Muscle of arm (tissue), 12 donors: ENCODE data around the gene F8. TPM values are rescaled to one million over a fixed set of nuclear protein-coding genes. Genes with fewer than 3 reads are reported as not detected.
"Not testable (repeated sequence)": the region's sequence is repeated elsewhere in the genome, so short reads cannot be mapped to it uniquely, and the experiment has no call there.

Source experiments
- DNase-seq: peaks from one replicate; pipeline ENCODE4 v3.0.0-alpha.2; 2013
- polyA plus RNA-seq, 12 donors: library from polyadenylated mRNA; unstranded; fragments of 120-200 nt; gene quantifications; one replicate each; pipeline ENCODE4 v1.2.1, GENCODE V29; 2013; ENCODE audit not compliant: insufficient read length in 12 of 12

The F8 gene
- polyA plus RNA-seq, 12 donors = 1.8 to 8.4 (median 5.4) TPM; not detected in 1

DNA sequence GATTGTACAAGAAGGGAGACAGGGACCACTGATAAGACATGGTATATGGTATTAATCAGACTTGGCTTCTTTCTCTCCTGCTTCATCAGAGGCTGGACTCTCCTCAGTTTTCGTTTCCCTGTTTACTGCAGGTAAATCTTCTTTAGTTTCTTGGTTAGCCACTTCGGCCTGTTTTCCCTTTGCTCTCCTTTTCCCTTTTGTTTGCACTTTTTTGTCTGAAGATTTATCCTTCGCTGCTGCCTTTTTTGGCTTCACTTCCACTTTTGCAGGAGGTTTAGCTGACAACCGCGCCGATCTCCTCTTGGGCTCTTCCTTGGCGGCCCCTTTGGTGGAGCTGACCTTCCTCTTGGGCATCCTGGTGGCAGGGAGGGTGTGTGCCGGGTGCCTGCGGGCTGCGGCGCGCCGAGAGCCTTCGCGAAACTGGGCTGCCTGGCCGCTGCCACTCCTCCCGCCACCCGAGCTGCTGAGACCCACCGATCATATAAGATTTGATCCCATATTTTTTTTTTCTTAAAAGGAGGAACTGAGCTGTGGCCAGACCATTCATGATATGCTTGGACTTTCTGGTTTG, 205.4 kb downstream of the F8 start:
- not testable (repeated sequence) for DNase-seq

DNA sequence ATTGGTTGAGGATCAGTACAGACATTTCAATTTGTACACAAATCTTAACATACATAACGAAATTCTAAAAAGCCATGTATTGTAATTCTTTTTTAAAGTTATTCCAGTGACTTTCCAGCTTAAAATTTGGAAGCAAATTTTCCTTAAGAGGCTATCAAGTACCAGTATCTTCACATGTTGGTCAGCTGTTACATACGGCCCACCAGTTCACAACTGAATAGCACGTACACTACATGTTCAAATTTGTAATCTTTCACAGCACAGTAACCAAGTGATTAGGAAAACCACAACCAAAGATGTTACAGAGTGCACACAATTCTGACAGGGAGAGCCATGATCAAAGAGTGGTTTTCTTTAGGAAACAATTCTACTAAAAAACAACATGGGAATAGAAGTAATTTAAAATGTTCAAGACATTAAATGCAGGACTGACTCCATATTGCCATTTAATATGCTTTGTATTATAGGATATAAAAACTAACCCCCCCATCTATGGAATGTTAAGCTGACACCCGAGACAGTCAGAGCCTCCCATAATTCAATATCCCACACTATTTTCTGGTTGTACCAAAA, 206.1 kb downstream of the F8 start:
- DNase-seq = not testable (repeated sequence)

DNA sequence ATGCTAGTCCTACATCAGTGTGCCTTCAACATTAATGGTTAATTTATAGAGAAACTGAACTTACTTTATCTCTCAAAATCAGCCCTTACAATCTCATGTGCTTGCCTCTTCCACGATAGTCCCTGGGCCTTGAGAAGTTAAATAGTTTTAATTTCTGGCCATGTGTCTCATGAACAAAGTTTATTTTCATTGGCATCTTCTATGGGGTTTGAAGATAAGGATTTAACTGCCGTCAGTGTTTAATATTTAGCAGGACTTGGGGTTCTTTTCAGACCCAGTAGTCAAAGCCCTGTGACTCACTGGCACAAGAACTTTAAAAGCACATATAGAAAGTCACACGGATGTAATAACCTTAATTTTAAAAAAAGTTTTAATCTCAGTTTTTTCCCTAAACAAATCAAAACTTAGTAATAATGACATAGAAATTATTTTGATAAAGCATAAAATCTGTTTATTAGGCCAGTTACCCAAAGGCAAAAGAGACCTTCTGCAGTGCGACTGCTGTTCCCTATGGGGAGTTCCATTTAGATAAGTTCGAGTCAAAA, 207.2 kb downstream of the F8 start:
- no peak for DNase-seq

DNA sequence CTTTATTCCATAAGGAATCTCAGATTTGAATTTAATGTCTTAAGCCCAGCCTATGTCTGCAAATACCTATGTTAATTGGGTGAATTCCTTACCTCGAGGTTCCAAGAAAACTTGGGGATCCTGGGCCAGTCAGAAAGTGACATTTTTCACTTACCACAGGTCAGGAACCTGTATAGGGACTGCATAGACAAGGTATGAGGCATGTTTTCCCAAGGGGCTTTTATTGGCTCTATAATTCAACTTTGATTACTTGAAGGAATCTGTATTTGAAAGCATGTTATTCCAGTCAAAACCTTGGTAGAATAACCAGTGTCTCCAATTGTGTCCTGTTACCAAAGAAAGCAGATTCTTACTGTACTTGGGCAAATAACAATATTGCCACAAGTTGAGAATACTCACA, 208.7 kb downstream of the F8 start:
- DNase-seq = no peak

DNA sequence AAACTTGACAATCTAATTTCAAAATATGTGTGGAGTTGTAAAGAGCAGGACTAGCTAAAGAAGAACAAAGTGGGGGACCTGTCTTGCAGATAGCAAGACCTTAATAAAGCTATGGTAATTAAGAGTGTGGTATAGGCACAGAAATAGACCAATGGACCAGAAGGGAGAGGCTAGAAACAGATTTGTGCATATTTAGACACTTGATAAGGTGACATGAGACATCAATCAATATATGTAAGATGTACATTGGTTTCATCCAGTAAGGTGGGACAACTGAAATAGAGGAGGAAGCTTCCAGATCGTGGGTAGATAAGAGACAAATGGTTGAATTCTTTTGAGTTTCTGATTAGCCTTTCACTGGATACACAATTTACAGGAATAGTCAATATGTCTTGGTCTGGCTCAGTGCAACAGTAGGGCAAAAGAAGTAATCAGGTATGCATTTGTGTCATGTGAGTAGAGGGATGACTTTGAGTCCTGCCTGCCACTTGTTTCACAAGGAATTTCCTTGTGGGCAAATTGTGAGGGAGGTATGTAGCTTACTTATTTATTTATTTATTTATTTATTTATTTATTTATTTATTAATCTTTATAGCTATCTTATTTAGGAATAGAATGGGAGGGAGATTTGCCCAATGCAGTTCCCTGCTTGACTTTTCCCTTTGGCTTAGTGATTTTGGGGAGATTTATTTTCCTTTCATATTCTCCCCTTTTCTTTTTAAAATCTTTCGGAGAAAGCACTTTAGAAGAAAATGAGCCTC, 210.0 kb downstream of the F8 start:
- DNase-seq = no peak

DNA sequence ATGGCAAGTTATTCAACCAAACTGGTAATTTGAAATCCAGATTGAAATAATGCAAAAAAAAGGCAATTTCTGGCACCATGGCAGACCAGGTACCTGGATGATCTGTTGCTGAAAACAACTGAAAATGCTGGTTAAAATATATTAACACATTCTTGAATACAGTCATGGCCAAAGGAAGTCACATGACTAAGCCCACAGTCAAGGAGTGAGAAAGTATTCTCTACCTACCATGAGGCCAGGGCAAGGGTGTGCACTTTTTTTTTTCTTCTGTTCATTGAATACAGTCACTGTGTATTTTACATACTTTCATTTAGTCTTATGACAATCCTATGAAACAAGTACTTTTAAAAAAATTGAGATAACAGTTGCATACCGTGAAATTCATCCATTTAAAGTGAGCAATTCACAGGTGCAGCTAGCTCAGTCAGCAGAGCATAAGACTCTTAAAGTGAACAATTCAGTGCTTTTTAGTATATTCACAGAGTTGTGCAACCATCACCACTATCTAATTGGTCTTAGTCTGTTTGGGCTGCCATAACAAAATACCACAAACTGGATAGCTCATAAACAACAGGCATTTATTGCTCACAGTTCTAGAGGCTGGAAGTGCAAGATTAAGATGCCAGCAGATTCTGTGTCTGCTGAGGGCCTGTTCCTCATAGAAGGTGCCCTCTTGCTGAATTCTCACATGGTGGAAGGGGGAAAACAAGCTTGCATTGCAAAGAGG, 212.4 kb downstream of the F8 start:
- DNase-seq = no peak

DNA sequence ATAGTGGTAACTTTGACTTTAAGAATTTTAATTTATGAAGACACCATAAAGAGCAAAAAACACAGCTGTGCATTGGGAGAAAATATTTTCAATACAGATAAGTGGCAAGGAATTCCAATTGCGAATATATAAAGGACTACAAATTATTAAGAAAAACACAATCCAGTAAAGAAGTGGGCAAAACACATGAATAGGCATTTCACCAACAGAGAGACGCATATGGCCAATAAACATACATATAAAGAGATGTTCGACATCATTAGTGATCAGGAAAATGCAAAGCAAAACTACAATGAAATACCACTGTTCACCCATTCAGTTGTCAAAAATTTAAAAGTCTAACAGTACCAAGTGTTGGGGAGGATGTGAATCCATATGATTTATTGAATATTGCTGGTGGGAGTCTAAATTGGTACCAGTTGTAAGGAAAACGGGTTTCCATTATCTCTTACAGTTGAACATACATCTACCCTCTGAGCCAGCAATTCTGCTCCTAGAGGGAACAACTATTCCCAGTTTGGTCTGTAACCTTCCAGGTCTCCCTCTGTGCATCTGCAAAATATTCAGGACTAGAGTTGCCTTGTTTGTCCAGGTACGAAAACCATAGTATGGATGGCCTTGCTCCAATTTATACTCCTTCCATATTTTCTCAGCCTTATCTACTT, 215.6 kb downstream of the F8 start:
- DNase-seq = no peak

DNA sequence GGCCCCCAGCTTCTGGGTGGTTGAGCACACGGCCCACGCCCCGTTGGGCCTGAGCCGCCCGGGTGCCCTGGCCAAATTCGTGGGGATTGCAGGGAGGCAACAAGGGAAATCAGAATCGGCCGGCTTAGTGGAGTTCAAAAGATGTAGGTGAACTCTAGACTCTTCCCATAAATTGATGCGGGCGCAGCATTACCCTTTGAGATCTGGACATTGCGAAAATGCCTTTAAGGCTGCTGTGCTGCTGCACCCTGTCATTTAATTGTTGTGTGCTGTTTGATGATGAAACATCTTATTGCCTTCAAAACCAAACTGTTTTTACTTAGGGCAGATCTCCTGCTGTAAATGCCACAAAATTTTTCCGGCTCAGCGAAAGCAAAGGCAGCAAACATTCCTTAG, 216.8 kb downstream of the F8 start:
- no peak for DNase-seq

DNA sequence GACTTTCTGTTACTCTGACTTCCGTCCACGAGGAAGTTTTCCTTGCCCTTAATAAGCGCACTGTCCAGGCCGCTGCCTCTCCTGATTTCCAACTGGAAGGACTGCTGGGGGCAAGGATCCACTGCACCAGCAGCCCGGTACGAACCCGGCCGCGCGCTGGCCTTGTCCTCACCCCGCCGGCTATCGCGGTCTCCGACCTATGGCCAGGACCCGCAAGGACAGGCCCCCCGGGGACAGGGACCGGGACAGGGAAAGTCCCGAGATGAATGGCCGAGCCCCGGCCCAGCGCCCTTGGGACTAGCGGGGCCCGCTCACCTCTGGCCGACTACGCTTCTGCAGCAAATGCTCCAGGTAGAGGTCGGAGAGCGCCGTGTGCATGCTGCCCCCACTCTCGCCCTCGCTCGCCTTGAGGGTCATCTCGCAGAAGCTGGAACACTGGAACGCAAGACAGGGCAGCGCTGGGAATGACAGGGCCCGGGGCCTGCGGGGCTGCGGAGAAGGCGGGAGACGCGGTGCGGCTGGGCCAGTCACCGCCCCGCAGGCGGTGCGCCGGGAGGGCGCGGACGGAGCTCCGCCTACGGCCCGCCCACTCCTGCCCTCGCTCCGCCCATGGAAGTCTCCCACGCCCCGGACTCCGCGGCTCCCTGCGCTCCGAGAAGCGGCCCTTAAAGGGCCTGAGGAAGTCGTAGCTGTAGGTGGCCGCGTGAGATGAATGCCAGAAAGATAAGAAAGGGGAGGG, 217.4 kb downstream of the F8 start, which contains the start of gene MPP1:
Gene MPP1 (minus strand): TSS at position 529 of the 739 bp plus-strand sequence. CDS start 112 bp downstream, at position 417.
- DNase-seq = peak; percentile 77

DNA sequence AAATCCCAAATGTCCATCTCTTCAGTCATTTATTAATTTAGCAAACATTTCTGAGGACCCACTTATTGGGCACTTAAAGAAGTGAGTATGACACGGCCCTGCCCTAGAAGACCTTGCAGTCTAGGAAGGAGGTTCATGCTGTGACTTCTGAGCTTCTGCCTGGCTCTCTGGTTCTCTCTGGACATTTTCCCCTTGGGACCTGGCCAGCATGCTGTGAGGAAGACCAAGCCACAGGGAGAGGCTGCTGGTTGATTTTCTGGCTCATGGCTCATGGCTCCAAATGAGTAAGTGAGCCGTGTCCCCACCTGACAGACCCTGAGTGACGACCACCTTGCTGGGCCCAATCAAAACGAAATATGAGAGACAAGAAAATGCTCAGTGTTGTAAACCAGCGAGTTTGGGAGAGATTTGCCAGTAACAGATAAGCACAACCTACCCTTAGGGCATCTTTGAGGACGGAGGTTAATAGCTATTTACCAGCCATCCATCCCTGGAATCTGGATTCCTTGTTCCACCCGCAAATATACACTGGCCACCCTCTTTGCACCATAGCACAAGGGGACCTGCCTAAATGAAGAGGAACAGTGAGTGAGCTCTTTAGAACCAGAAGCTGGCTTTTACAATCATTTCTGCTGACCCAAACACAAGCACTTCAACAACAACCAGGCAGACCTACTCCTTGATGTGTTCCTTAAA, 218.1 kb downstream of the F8 start:
- no peak for DNase-seq

DNA sequence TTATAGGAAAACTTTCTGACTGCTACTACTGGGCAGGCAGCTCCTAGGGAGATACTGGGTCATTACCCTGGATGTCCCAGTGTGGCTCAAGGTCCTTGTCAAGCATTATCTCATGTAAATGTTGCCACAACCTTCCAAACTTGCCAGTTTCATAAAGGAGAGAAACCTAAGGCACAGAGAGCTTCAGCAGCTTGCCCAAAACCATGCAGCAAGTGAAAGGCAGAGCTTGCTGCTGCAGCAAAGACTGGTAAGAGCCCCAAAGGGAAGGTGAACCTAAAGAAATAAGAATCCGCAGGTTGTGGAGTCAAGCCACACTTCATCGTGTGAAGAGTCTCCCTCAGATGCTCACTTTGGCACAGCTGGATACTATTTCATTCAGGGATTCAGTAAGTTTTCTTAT, 219.6 kb downstream of the F8 start:
- DNase-seq = no peak

DNA sequence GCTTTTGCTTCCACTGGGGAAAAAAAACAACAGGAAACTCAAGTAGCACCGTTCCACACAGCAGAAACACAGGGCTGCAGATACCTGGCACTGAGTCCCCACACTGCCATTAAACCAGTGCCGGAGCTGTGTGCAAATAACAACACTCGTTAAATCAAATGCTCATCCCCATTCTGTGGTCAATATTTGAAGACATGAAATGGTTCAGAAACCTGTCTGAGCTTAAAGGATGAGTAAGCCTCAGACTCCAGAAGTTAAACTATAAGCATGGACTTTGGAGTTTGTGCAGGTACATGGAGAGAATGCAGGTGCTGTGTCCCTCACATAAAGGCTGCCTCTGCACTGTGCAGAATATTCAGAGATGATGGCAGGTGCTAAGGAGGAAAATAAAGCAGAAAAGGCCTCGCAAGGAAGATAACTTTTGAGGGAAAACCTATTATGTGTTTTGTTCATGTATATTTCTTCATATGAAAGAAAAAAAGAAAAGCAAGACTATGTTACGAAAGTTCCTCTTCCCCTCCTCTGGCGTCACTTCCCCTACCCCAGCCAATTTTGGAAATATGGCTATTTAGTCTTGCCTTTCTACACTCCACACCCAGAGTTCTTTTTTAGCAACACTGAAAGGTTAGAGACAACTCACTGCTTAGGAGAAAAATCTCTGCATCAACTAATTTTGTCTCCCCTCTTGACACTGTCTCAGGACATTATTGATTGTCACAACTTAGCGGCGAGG, 221.9 kb downstream of the F8 start:
- DNase-seq = no peak

DNA sequence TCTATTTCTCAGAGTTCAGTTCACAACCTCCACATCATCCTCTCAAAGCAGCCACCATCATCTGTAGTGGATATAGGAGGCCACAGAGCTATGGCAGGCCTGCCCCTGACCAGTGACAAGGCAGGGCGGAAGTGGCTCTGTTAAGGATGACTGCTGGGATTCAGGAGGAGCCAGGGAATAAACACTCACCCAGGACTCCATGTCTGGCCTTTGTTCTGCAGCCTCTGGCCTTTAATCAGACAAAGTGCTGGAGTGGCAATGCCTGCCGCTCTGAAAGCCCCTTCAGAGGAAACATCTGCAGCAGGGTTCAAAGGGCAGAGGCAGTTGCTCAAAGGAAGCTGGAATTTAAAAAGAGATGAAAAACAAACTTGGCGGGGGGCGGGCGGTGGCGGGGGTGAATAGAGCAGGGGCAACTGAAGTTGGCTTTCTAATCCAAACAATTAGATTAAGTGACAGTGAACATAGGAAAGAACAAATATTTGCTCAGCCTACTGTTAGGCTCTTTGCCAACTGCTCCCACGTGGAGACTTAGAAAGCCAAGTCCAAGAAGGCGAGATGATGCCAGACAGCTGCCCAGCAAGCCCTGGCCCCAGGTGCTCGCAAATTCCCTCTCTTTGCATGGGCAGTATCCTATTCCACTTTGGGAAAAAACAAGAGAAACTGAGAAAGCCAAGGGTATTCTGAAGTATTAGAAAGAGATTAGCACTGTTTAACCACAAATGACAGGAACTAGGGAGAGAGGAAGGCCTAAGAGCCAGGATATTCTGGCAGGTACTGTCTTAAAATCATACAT, 222.8 kb downstream of the F8 start:
- DNase-seq = no peak

DNA sequence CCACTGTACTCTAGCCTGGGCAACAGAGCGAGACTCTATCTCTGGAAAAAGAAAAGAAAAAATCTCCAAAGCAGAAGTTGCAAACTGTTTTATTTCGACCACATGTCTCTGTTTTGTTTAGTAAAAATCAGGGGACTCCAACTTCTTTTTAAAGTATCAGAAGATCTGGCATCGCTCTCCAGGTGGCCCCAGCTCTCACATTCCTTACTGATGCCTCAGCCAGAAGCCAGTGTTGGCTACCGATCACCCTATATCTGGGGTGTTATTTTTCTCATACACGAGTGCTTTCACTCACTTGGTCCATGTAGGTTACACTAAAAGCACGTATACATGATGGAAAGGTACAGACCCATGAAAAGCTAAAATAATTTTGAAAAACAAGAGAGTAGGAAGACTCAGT, 225.5 kb downstream of the F8 start:
- DNase-seq = no peak

DNA sequence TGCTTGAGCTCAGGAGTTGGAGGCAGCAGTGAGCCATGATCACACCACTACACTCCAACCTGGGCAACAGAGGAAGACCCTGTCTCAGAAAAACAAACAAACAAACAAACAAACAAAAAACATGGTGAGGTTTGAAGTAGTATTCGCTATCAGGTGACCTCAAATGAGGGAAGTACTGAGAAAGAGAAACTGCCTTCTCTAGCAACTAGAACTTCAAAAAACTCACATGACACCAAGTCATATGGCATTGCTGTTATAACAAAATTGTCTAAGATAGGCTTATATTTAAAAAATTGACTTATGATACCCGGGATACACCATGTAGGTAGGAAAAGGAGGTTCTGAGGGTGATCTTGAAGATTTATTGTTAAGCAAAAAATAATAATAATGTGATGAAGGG, 227.5 kb downstream of the F8 start:
- no peak for DNase-seq

DNA sequence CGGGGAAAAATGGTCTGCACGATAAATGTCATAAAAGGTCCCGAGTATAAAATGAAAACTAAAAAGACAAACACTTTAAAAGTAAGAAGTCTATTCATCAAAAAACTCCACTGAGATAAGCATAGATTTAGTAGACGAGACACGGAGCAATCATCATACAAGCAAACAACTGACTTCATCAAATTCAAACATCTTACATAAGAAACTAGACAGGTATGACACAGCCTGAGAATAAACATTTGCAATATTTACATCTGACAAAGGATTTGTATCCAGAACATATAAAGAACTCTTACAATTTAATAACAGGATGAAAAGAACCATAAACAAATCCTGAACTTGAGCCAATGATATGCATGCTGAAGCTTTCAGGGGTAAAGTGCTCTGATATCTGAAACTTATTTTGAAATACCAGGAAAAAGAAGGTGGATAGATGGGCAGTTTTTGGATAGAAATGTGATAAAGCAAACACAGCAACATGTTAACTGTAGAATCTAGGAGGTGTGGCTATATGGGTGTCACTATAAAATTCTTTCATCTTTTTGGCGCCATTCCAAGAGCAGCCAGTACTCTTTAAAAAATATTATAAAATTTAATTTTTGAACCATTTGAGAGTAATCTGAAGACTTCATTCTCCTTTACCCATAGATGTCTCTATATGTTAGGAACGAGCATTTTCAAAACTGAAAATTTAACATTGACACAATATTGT, 229.3 kb downstream of the F8 start:
- no peak for DNase-seq

DNA sequence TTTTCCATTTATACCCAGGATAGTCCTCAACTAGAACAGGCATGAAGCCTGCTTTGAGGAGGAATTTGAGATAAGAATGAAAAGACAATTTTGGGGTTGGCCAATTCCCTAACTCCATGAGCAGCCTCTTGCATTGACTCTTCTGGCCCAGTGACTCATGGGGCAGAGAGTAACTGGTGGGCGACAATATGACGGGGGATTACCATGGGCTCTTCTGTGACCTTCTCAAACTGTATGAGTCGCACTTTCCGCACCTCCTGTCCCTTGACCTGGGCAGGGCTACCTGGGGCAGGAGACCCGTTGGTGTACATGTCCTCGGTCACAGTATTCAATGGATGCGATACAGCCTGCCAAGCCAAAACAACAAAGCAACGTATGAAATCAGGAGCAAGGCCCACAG, 230.6 kb downstream of the F8 start:
- no peak for DNase-seq

DNA sequence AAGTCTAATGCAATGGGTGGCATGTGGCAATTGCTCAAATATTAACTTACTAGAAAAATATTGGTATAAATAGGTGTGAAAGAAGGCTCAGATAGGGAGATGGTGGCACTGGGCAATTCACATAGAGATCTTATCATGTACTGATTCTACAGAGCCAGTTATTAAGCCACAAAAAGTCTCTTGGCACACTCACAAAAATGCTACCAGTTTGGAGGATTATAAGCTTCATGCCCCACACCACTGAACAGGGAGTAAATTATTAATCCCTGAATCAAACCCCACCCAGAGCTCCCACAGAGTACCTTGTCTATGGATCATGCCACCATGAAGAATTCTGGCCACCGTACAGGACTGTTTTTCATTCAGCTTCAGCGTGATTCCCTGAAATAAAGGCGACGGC, 231.1 kb downstream of the F8 start:
- no peak for DNase-seq
